CD14-positive monocyte (primary cell): ENCODE measurements around the gene CPN2. TPM values are rescaled to one million over a fixed set of nuclear protein-coding genes. Genes with fewer than 3 reads are reported as not detected.

ENCODE experiments used
- DNase-seq, 3 donors: peaks; one replicate each; pipeline ENCODE4 v3.0.0-alpha.2; 2011 to 2022
- H2AFZ ChIP-seq: 2 replicates; pipeline ENCODE4 v1.6.0; 2012; ENCODE audit warnings: mild to moderate bottlenecking, low read depth, low read length, inconsistent platforms; ENCODE audit not compliant: insufficient read depth, poor library complexity, severe bottlenecking
- H3K27ac ChIP-seq, 2 donors: 1 replicate in 1 of 2; 2 replicates in 1 of 2; pipeline ENCODE4 v1.5.1; 2012 to 2013; ENCODE audit warnings: low read length in 2 of 2, control low read depth in 1 of 2, inconsistent platforms in 1 of 2, low read depth in 1 of 2, mild to moderate bottlenecking in 1 of 2
- H3K27me3 ChIP-seq, 2 donors: one replicate each; pipeline versions ENCODE4 v1.6.0 to v1.6.1; 2011 to 2013; ENCODE audit warnings: low read length in 2 of 2; ENCODE audit not compliant: control insufficient read depth in 2 of 2, insufficient read depth in 2 of 2
- H3K36me3 ChIP-seq, 2 donors: replicated peaks in 1 of 2; 1 replicate in 1 of 2; 2 replicates in 1 of 2; pipeline versions ENCODE4 v1.5.1 to v1.6.1; 2012 to 2013; ENCODE audit warnings: low read length in 2 of 2, control low read depth in 1 of 2, inconsistent platforms in 1 of 2, mild to moderate bottlenecking in 1 of 2; ENCODE audit not compliant: insufficient read depth in 2 of 2, control insufficient read depth in 1 of 2
- H3K4me1 ChIP-seq, 2 donors: 1 replicate in 1 of 2; 2 replicates in 1 of 2; pipeline versions ENCODE4 v1.5.1 to v1.6.1; 2012 to 2013; ENCODE audit warnings: low read length in 2 of 2, control low read depth in 1 of 2, inconsistent platforms in 1 of 2, mild to moderate bottlenecking in 1 of 2, moderate library complexity in 1 of 2; ENCODE audit not compliant: insufficient read depth in 2 of 2, control insufficient read depth in 1 of 2
- H3K4me2 ChIP-seq: replicated peaks from 2 replicates; pipeline ENCODE3; 2012; ENCODE audit warnings: low read length, moderate library complexity, mild to moderate bottlenecking; ENCODE audit not compliant: poor library complexity, severe bottlenecking; ENCODE audit errors: extremely low read depth
- H3K4me3 ChIP-seq, 3 experiments: fragments of 200-600 bp in 1 of 3; sonication (generic) in 1 of 3; replicated peaks in 1 of 3; 1 replicate in 2 of 3; 2 replicates in 1 of 3; pipeline ENCODE4 v1.5.1; 2011 to 2013; ENCODE audit warnings: low read length in 3 of 3, mild to moderate bottlenecking in 3 of 3, control low read depth in 2 of 3, low read depth in 2 of 3, inconsistent platforms in 1 of 3, moderate library complexity in 1 of 3
- H3K79me2 ChIP-seq: 2 replicates; pipeline ENCODE4 v1.6.0; 2012; ENCODE audit warnings: mild to moderate bottlenecking, control low read depth, inconsistent platforms, low read length, moderate library complexity; ENCODE audit not compliant: insufficient read depth
- H3K9ac ChIP-seq: 2 replicates; pipeline ENCODE4 v1.6.0; 2017; ENCODE audit warnings: low read length, mild to moderate bottlenecking; ENCODE audit not compliant: insufficient read depth, poor library complexity, severe bottlenecking
- H3K9me3 ChIP-seq, 2 donors: replicated peaks in 1 of 2; 1 replicate in 1 of 2; 2 replicates in 1 of 2; pipeline versions ENCODE4 v1.5.1 to v1.6.1; 2012 to 2013; ENCODE audit warnings: low read length in 2 of 2, control low read depth in 1 of 2; ENCODE audit not compliant: control insufficient read depth in 1 of 2, insufficient read depth in 1 of 2
- H4K20me1 ChIP-seq: 2 replicates; pipeline ENCODE4 v1.6.0; 2012; ENCODE audit warnings: mild to moderate bottlenecking, low read length, control low read depth, moderate library complexity; ENCODE audit not compliant: insufficient read depth
- H3K27ac Mint-ChIP-seq, 7 donors: one replicate each; pipeline ENCODE4 v1.8.0; 2020; ENCODE audit warnings: mild to moderate bottlenecking in 7 of 7, mixed read lengths in 7 of 7, moderate library complexity in 6 of 7, inconsistent platforms in 2 of 7
- H3K27me3 Mint-ChIP-seq, 3 donors: one replicate each; pipeline ENCODE4 v1.8.0; 2021 to 2022; ENCODE audit warnings: low read depth in 3 of 3, mild to moderate bottlenecking in 3 of 3, mixed read lengths in 3 of 3, moderate library complexity in 3 of 3, inconsistent platforms in 1 of 3
- H3K36me3 Mint-ChIP-seq, 2 donors: one replicate each; pipeline ENCODE4 v1.8.0; 2020; ENCODE audit warnings: mixed read lengths in 2 of 2, inconsistent platforms in 1 of 2, mild to moderate bottlenecking in 1 of 2
- H3K4me1 Mint-ChIP-seq: one replicate; pipeline ENCODE4 v1.8.0; 2020; ENCODE audit warnings: mild to moderate bottlenecking, mixed read lengths
- H3K4me3 Mint-ChIP-seq, 2 donors: one replicate each; pipeline ENCODE4 v1.8.0; 2020; ENCODE audit warnings: mild to moderate bottlenecking in 2 of 2, mixed read lengths in 2 of 2, moderate library complexity in 1 of 2
- H3K9me3 Mint-ChIP-seq, 7 donors: one replicate each; pipeline ENCODE4 v1.8.0; 2020 to 2022; ENCODE audit warnings: mixed read lengths in 7 of 7, mild to moderate bottlenecking in 6 of 7, moderate library complexity in 6 of 7, inconsistent platforms in 2 of 7
- CTCF ChIP-seq: fragments of 200-600 bp; IDR thresholded peaks from one replicate; pipeline ENCODE4 v1.8.0; 2022; ENCODE audit warnings: antibody characterized with exemption, mild to moderate bottlenecking
- WGBS: methylation state at CpG from one replicate; pipeline ENCODE4 v1.1.5; 2013; ENCODE audit warnings: missing lambda C conversion rate; ENCODE audit not compliant: insufficient coverage; 5-methylcytosine and 5-hydroxymethylcytosine counted together
- intact Hi-C, 2 donors: fragments of 100-400 bp; cut with micrococcal nuclease; formaldehyde crosslinking; loops; one replicate each; pipeline versions ENCODE4 v1.15.0 to v1.15.1; 2023
- polyA plus RNA-seq, 3 donors: library from polyadenylated mRNA; depleted of rRNA in 1 of 3; unstranded in 2 of 3; stranded (reverse) in 1 of 3; fragments of 300-500 nt in 2 of 3; fragments of >200 nt in 1 of 3; fragmentation: Illumina TruSeq in 2 of 3; gene quantifications; 1 replicate in 2 of 3; 2 replicates in 1 of 3; pipeline ENCODE4 v1.2.3, GENCODE V29; 2012 to 2021

The CPN2 gene
- polyA plus RNA-seq, 3 donors = not detected

DNA sequence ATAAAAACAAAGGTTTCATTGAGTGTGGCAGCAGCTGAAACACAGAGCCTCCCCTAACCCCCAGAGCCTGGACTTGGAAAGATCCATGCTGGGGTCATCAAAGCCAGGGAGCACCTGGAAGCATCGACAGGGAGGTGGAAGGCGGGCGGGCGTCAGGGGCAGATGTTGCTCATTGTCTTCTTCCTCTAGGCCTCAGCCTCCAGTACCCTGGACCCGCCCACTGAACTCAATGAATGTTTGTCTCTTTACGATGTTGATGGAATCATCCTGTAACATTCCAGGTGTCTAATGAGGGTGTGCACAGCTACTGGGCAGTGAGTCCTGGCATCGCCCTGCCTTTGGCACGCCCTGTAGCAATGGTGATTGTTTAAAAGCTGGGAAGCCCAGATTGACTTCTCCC, 38.1 kb upstream of the CPN2 start:
- H3K4me1 Mint-ChIP-seq = peaks cover 2% of the 10 kb centered on the region
- H3K9ac ChIP-seq = no peak overlapping the region
- no peaks in the 10 kb centered on the region for H3K79me2 ChIP-seq
- H3K9me3 Mint-ChIP-seq = peaks cover 5 to 10% (median 8%) of the 10 kb centered on the region in 7 donors
- no peak for TF ChIP-seq CTCF
- H3K27me3 ChIP-seq = peaks cover 0 to 7% of the 10 kb centered on the region in 2 donors
- H3K27ac ChIP-seq = no peak overlapping the region
- peaks cover 18 to 26% (median 25%) of the 10 kb centered on the region in 3 donors for H3K27me3 Mint-ChIP-seq
- intact Hi-C loops = no loop called here
- no peaks in the 10 kb centered on the region for H4K20me1 ChIP-seq
- H3K9me3 ChIP-seq = peaks cover 0 to 6% of the 10 kb centered on the region in 2 donors
- no peak overlapping the region for H2AFZ ChIP-seq
- DNase-seq = no peak
- no peak overlapping the region for H3K27ac Mint-ChIP-seq
- no peak overlapping the region for H3K4me3 Mint-ChIP-seq
- no peak overlapping the region for H3K4me2 ChIP-seq
- H3K4me3 ChIP-seq = no peak overlapping the region
- H3K4me1 ChIP-seq = no peaks in the 10 kb centered on the region
- H3K36me3 ChIP-seq = no peaks in the 10 kb centered on the region
- H3K36me3 Mint-ChIP-seq = no peaks in the 10 kb centered on the region
- 95% methylated on average over 5 of the region's 8 CpGs for WGBS

GRCh38 chr3:194387926-194388418, 36.8 kb upstream of the CPN2 start:
- Histone ChIP-seq H3K9ac (no peak overlapping the region), H2AFZ (no peak overlapping the region), H3K27me3 (peaks cover 0 to 7% of the 10 kb centered on the region in 2 donors), H3K27ac (no peak overlapping the region), H3K4me1 (no peaks in the 10 kb centered on the region), H3K4me3 (no peak overlapping the region), H4K20me1 (no peaks in the 10 kb centered on the region), H3K9me3 (peaks cover 0 to 6% of the 10 kb centered on the region in 2 donors), H3K36me3 (no peaks in the 10 kb centered on the region), H3K4me2 (no peak overlapping the region), H3K79me2 (no peaks in the 10 kb centered on the region)
- H3K9me3 Mint-ChIP-seq = peaks cover 5 to 10% (median 8%) of the 10 kb centered on the region in 7 donors
- intact Hi-C loops = no loop called here
- H3K4me1 Mint-ChIP-seq = peaks cover 2% of the 10 kb centered on the region
- whole genome bisulfite sequencing = 94% methylated on average over 3 of the region's 8 CpGs
- H3K27me3 Mint-ChIP-seq = peaks cover 16 to 29% (median 24%) of the 10 kb centered on the region in 3 donors
- no peak overlapping the region for H3K4me3 Mint-ChIP-seq
- no peak for TF ChIP-seq CTCF
- peak overlapping the region in 1 of 7 donors; percentile 16 for H3K27ac Mint-ChIP-seq
- no peak for DNase-seq
- H3K36me3 Mint-ChIP-seq = no peaks in the 10 kb centered on the region
